Activated CD8-positive, alpha-beta T cell treated with anti-CD3 and anti-CD28 coated beads, Interleukin-2, amount 10 ng/mL, durations not matched to agents 7 days and 5 days (primary cell): Measurements from ENCODE around the gene PARD3B. TPM values are rescaled to one million over a fixed set of nuclear protein-coding genes. Genes with fewer than 3 reads are reported as not detected.
A peak's percentile ranks its signal among the peaks of the same experiment; 100 is the strongest.

ENCODE experiments used
- ATAC-seq: fragments of 150-1000 bp; cut with Tn5 transposase; one replicate; pipeline ENCODE4 v1.10.0; 2021; ENCODE audit warnings: moderate library complexity
- CTCF ChIA-PET: fragments of 350-600 bp; sonication (Branson Sonifier 250); formaldehyde crosslinking; loops from one replicate; lab custom pipeline; 2021; ENCODE audit warnings: antibody characterized with exemption; lab: Charles Lee
- POLR2A ChIA-PET: fragments of 350-600 bp; sonication (Branson Sonifier 250); formaldehyde crosslinking; loops from one replicate; lab custom pipeline; 2021; ENCODE audit warnings: antibody characterized with exemption; lab: Charles Lee
- DNase-seq: peaks from one replicate; pipeline ENCODE4 v3.0.0-alpha.2; 2020
- H3K27ac Mint-ChIP-seq: one replicate; pipeline ENCODE4 v1.8.0; 2021; ENCODE audit warnings: mild to moderate bottlenecking, mixed read lengths
- H3K27me3 Mint-ChIP-seq: one replicate; pipeline ENCODE4 v1.8.0; 2021; ENCODE audit warnings: low read depth, mixed read lengths
- H3K36me3 Mint-ChIP-seq: one replicate; pipeline ENCODE4 v1.8.0; 2021; ENCODE audit warnings: low read depth, mixed read lengths
- H3K4me1 Mint-ChIP-seq: one replicate; pipeline ENCODE4 v1.8.0; 2021; ENCODE audit warnings: low read depth, mixed read lengths
- H3K4me3 Mint-ChIP-seq: one replicate; pipeline ENCODE4 v1.8.0; 2021; ENCODE audit warnings: mild to moderate bottlenecking, mixed read lengths
- H3K9me3 Mint-ChIP-seq: one replicate; pipeline ENCODE4 v1.8.0; 2022; ENCODE audit warnings: mixed read lengths; ENCODE audit not compliant: insufficient read depth
- total RNA-seq, 2 experiments: library from RNA; stranded (reverse); gene quantifications; one replicate each; pipeline ENCODE4 v1.2.3, GENCODE V29; 2021

Gene PARD3B
- total RNA-seq, 2 experiments from 2014 or later: 0.76 to 1.0 TPM

DNA sequence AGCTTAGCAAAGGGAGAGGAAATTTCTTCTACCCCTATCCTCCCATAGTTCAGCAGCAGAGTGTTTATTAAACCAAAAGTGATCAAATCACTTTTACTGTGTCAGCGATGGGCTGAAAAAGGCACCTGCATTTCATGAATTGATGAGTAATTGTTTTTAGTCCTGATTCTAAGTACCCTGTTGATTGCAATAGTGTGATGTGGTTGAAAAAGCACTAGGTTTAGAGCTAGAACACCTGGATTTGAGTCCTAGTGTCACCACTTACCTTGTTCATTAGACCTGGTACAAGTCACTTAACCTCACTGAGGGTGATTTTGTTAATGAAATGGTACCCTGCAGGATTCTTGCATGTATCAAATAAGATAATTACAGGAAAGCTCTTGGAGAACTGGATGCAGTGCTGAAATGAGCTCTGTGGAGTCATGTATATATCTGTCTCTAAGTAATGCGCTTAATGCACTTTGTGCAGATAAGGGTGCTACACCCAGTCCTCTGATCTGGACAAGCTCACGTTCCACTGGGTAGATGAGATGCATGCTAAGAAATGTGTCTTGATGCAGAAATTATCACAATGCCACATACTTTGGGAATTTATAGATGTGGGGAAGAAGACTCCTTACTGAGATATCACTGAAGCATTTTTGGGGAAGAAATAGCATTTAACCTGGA lies 289.6 kb downstream of the PARD3B start:
- CTCF ChIA-PET: no interaction called here
- Mint-ChIP-seq H3K27ac (no peak overlapping the region), H3K27me3 (peaks cover 4% of the 10 kb centered on the region), H3K9me3 (peaks cover 7% of the 10 kb centered on the region), H3K36me3 (no peaks in the 10 kb centered on the region), H3K4me3 (no peak overlapping the region), H3K4me1 (no peaks in the 10 kb centered on the region)
- ATAC-seq: no peak
- no peak for DNase-seq
- POLR2A ChIA-PET: interaction anchor here (0.5 kb wide), 1 partner anchor 81 kb away, joined by 3 read pairs; no protein-coding TSS in a partner anchor

DNA sequence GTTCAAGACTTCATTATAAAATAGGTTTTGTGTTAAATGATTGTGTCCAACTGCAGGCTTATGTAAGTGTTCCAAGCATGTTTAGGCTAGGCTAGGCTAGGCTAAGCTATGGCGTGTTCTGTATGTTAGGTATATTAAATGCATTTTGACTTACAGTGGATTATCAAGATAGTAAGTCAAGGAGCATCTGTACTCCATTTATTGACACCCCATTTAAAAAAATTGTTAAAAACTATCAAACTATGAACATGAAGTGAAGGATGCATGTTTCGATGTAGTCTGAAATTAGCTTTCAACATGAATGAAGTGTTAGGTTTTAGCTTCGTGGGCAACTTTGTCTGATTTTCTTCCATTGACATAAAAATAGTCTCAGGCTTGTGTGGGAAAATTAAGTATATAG lies 290.5 kb downstream of the PARD3B start:
- ATAC-seq (no peak), DNase-seq (no peak)
- H3K27ac Mint-ChIP-seq: no peak overlapping the region
- peaks cover 6% of the 10 kb centered on the region for H3K4me1 Mint-ChIP-seq
- H3K36me3 Mint-ChIP-seq: no peaks in the 10 kb centered on the region
- ChIA-PET POLR2A (no interaction called here), CTCF (no interaction called here)
- no peaks in the 10 kb centered on the region for H3K9me3 Mint-ChIP-seq
- H3K4me3 Mint-ChIP-seq: no peak overlapping the region
- peaks cover 4% of the 10 kb centered on the region for H3K27me3 Mint-ChIP-seq

DNA sequence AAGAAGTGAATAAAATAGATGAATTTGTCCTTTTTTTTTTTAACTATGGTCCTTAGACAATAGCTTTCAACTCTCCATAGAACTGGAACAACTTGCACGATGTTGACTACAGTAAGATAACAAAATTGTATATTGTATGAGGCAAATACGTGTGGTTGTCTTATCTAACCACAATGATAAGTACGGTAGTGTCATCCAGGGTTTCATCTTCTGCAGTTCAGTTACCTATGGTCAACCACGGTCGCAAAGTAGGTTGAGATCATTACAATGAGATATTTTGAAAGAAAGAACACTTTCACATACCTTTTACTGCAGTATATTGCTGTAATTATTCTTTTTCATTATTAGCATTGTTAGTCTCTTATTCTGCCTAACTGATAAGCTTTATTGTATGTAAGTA lies 295.2 kb downstream of the PARD3B start:
- Mint-ChIP-seq H3K27me3 (peaks cover 4% of the 10 kb centered on the region), H3K4me3 (no peak overlapping the region), H3K27ac (no peak overlapping the region), H3K36me3 (no peaks in the 10 kb centered on the region), H3K9me3 (no peaks in the 10 kb centered on the region), H3K4me1 (peaks cover 19% of the 10 kb centered on the region)
- CTCF ChIA-PET: no interaction called here
- DNase-seq (peak; percentile 32), ATAC-seq (peak; percentile 47)
- POLR2A ChIA-PET: no interaction called here

DNA sequence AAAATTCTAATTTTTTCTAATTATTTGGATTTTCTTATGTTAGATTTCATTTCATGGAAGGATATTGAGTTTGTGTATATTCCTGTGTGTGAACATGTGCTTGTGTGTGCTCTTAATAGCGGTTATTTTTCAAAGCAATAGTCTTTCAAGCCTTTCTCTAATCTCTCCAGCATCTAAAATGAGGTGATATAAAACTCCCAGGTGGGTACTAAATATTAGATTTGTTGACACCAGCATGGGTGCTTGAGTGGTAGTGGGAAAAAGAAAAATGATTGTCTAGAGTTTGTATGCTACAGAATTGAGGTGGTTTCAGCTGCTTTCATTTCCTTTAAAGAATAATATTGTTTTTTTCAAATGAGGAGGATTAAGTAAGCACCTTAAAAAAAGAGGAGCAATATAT lies 296.8 kb downstream of the PARD3B start:
- DNase-seq (no peak), ATAC-seq (no peak)
- Mint-ChIP-seq H3K36me3 (no peaks in the 10 kb centered on the region), H3K4me1 (peaks cover 19% of the 10 kb centered on the region), H3K27ac (no peak overlapping the region), H3K9me3 (no peaks in the 10 kb centered on the region), H3K4me3 (no peak overlapping the region), H3K27me3 (peaks cover 9% of the 10 kb centered on the region)
- ChIA-PET CTCF (interaction anchor here (0.8 kb wide), 1 partner anchor 326 kb away, joined by 4 read pairs; no protein-coding TSS in a partner anchor), POLR2A (no interaction called here)

DNA sequence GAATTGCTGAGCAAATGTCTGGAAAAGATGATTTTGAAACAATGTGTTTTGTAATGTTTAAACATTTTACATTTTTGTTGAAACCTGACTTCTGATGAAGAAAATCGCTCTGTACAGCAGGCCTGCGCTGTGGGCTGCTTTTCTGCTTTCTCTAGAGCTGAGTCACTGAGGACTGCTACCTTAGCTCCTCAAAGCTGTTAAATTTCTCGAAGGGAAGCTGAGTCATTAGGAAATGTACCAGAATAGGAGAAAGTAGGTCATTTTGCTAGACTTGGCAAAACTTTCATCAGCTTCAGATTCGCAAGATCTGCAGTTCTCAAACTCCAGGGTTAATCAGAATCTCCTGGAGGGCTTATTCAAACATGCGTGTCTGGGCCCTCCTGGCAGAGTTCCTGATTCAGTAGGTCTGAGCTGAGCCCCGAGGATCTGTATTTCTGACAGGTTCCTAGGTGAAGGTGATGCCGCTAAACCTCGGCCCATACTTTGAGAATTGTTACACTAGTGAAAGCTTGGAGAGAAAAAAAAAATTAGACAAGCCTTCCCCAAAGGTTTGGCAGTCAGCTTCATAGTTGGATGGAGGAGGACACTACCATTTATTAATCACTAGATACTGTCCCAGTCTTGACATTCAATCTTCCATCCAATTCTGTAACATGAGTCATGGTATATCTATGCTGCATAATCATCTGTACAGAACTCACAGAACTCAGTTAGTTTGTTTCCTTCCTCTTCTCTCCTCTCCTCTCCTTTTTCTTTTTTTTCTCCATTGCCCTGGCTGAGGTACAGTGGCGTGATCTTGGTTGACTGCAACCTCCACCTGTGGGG lies 297.6 kb downstream of the PARD3B start:
- Mint-ChIP-seq H3K36me3 (no peaks in the 10 kb centered on the region), H3K9me3 (no peaks in the 10 kb centered on the region), H3K27me3 (peaks cover 12% of the 10 kb centered on the region), H3K27ac (no peak overlapping the region), H3K4me1 (peaks cover 19% of the 10 kb centered on the region), H3K4me3 (no peak overlapping the region)
- ChIA-PET CTCF (no interaction called here), POLR2A (no interaction called here)
- DNase-seq: no peak
- ATAC-seq: no peak

DNA sequence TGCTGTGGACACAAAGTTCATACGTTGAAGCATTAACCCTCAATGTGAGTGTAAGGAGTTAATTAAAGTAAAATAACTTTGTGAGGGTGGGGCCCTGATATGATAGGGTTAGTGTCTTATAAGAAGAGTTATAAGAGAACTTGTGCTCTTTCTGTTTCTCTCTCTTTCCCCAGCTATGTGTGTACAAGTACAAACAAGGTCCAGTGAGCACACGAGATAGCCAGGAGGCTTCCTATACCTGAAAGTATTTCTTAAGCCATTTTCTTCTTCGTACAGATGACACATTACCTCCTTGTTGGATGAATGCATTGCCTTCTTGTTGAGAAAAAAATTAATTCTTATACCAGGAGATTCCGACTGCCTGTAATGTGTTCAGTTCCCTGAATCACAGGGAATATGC lies 301.2 kb downstream of the PARD3B start:
- no peak overlapping the region for H3K27ac Mint-ChIP-seq
- no peak for DNase-seq
- peaks cover 12% of the 10 kb centered on the region for H3K27me3 Mint-ChIP-seq
- no peaks in the 10 kb centered on the region for H3K9me3 Mint-ChIP-seq
- no peak overlapping the region for H3K4me3 Mint-ChIP-seq
- peaks cover 6% of the 10 kb centered on the region for H3K4me1 Mint-ChIP-seq
- H3K36me3 Mint-ChIP-seq: no peaks in the 10 kb centered on the region
- ChIA-PET CTCF (no interaction called here), POLR2A (no interaction called here)
- ATAC-seq: no peak

DNA sequence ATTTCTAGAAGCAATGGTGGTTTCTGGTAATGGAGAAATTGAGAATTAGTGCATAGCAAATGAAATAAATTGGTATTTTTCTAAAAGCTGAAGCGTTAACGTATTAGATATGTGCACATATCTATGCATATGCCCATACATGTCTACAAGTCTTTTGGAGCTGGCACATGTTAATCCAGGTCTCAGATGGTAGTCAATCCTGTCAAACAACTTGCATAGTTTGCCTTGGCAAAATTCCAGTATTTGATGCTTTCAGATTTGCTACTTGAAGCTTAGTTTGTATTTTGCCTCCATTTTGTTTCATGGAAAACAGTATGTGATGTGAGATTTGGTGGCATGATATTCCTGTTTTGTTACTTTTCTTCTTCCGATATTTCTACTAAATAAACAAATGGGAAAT lies 304.6 kb downstream of the PARD3B start:
- Mint-ChIP-seq H3K4me1 (no peaks in the 10 kb centered on the region), H3K9me3 (no peaks in the 10 kb centered on the region), H3K4me3 (no peak overlapping the region), H3K27me3 (peaks cover 17% of the 10 kb centered on the region), H3K36me3 (no peaks in the 10 kb centered on the region), H3K27ac (no peak overlapping the region)
- ChIA-PET POLR2A (no interaction called here), CTCF (no interaction called here)
- DNase-seq: no peak
- no peak for ATAC-seq

DNA sequence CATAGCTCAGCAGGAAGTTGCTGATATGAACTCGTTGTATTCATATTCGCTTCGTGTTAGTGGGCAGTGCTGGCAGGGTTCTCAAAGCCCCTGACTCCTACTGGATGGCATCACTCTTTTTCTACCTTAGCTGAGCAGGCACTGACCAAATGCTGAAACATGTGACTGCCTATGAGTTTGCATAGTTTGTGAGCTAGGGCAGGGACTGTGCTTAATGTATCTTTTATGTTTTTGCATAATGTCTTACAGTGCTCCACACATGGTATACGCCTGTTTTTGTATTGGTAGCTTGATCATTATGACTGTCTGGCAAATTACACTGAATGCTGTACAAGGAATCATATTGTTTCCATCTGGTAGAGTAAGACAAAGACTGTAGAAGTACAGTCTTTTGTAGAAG lies 305.3 kb downstream of the PARD3B start:
- Mint-ChIP-seq H3K27ac (no peak overlapping the region), H3K4me3 (no peak overlapping the region), H3K27me3 (peaks cover 15% of the 10 kb centered on the region), H3K9me3 (peaks cover under 1% of the 10 kb centered on the region), H3K4me1 (no peaks in the 10 kb centered on the region), H3K36me3 (no peaks in the 10 kb centered on the region)
- POLR2A ChIA-PET: no interaction called here
- DNase-seq: no peak
- CTCF ChIA-PET: no interaction called here
- no peak for ATAC-seq

DNA sequence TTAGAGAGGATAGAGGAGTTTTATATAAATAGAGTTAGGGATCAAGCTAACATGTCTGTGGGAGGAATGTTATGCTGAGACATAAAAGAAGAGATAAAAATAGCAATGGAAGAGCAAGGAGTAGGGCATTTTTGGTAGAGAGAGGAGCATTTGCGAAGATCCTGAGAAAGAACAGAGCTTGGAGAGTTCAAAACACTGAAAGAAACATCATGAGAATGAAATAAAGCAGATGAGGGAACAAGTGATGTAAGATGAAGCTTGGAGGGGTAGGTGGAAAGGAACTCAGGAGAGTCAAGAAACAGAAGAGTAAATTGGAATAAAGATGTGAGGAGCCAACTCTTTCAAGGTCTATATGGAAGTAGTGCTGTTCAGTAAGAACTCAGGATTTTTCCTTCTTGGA lies 308.6 kb downstream of the PARD3B start:
- peaks cover 6% of the 10 kb centered on the region for H3K9me3 Mint-ChIP-seq
- ATAC-seq: no peak
- peaks cover 8% of the 10 kb centered on the region for H3K27me3 Mint-ChIP-seq
- H3K36me3 Mint-ChIP-seq: no peaks in the 10 kb centered on the region
- POLR2A ChIA-PET: interaction anchor here (0.6 kb wide), 1 partner anchor 493 kb away, joined by 3 read pairs; no protein-coding TSS in a partner anchor
- no peaks in the 10 kb centered on the region for H3K4me1 Mint-ChIP-seq
- DNase-seq: no peak
- CTCF ChIA-PET: no interaction called here
- no peak overlapping the region for H3K4me3 Mint-ChIP-seq
- H3K27ac Mint-ChIP-seq: no peak overlapping the region

DNA sequence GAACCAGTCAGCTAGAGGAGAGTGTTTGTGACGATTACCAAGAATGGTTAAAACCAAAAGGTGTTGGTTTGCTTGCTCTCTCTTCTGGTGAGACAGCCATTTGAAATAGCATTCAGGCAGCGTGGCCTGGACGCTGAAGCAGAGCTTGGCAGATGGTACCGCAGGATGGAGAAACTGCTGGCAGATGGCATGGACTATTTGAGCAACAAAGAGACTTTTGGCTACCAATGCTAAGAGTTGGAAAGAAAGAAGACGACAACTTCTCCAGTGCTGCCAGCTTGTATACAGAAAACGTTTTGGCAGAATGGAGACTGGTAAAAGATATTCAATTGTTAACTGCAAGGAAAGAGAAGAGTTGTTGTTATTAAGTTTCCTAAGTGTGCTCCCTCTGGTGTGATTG lies 315.0 kb downstream of the PARD3B start:
- H3K27me3 Mint-ChIP-seq: peaks cover 10% of the 10 kb centered on the region
- no peak overlapping the region for H3K4me3 Mint-ChIP-seq
- no peak overlapping the region for H3K27ac Mint-ChIP-seq
- ChIA-PET CTCF (no interaction called here), POLR2A (no interaction called here)
- DNase-seq: no peak
- H3K36me3 Mint-ChIP-seq: no peaks in the 10 kb centered on the region
- ATAC-seq: no peak
- peaks cover 6% of the 10 kb centered on the region for H3K9me3 Mint-ChIP-seq
- no peaks in the 10 kb centered on the region for H3K4me1 Mint-ChIP-seq

DNA sequence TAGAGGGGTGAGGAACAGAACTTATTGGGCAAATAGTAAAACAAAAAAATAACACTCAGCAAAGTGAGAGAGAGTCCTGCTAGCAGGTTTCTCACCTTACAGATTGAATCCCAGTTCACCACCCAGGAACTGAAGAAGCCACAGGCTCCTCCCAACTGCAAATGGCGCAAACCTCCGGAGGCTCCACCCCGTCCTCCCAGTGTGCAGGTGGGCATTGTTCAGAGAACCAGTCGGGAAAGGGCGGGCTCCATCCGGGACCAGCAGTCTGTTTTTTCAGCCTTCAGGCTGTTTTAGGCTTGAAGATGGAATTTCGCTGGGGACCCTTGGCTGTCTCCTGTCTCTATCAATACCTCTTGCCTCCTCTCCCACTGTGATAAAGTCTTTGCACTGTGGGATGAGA lies 317.5 kb downstream of the PARD3B start:
- H3K27me3 Mint-ChIP-seq: peaks cover 8% of the 10 kb centered on the region
- POLR2A ChIA-PET: no interaction called here
- no peak overlapping the region for H3K27ac Mint-ChIP-seq
- H3K36me3 Mint-ChIP-seq: no peaks in the 10 kb centered on the region
- no peaks in the 10 kb centered on the region for H3K4me1 Mint-ChIP-seq
- CTCF ChIA-PET: no interaction called here
- ATAC-seq: no peak
- H3K9me3 Mint-ChIP-seq: no peaks in the 10 kb centered on the region
- no peak for DNase-seq
- no peak overlapping the region for H3K4me3 Mint-ChIP-seq

DNA sequence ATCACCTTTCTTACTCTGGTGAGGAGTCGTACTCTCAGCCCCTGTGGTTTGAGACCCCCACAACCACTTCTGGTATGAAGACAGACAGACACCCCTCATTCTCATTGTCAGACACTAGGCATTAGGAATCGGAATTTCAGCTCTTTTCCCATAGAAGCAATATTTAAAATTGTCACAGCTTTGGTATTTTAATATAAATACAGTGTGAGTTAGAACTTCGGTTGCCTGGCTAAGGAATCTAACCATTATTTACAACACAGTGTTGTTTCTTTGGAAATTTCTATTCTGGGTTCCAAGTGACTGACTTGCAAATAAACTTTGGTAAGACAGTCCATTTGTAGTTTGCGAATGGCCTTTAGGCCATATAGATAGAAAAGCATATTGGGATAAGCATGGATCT lies 318.1 kb downstream of the PARD3B start:
- Mint-ChIP-seq H3K4me1 (no peaks in the 10 kb centered on the region), H3K27me3 (peaks cover 8% of the 10 kb centered on the region), H3K9me3 (no peaks in the 10 kb centered on the region), H3K36me3 (no peaks in the 10 kb centered on the region), H3K27ac (no peak overlapping the region), H3K4me3 (no peak overlapping the region)
- CTCF ChIA-PET: no interaction called here
- DNase-seq: no peak
- ATAC-seq: no peak
- POLR2A ChIA-PET: no interaction called here
